Measurements from ENCODE around the gene SERPINA12.
"Not testable (repeated sequence)": the region's sequence is repeated elsewhere in the genome, so short reads cannot be mapped to it uniquely, and the experiment has no call there.

Gene SERPINA12

DNA sequence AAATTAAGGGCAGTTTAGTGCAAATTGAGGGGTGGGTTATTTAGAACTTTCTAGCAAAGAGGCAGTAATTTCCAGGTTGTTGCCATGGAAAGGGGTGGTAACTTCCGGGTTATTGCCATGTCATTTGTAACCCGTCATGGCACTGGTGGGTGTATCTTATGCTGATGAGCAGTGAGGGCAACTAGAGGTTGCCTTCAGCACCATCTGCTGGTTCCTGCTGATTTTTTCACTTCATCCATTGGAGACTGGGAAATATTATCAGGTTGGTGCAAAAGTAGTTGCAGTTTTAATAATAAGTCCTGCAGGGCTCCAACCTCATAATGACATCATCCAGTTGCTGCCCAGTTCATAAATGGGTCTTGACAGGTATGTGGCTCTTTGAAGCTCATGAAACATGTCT lies 27.6 kb upstream of the SERPINA12 start:
- DNase-seq, result no peak

DNA sequence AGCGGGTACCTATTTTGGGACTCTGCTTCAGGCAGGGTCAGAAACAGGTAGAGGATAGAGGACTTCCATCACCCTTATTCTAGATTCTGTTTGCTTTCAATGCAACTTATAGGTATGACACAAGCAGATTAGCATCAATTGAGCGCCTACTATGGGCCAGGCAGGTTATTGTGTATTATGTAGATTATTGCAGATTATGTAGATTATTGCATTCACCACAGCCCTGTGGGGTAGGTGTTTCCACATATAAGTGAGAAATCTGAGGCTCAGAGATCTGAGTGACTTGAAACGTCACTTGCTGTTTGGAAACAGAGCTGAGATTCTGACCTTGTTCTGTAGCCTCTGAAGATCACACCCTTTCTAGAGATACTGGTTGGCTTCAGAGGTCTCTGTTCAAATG lies 26.2 kb upstream of the SERPINA12 start:
- DNase-seq, result no peak

DNA sequence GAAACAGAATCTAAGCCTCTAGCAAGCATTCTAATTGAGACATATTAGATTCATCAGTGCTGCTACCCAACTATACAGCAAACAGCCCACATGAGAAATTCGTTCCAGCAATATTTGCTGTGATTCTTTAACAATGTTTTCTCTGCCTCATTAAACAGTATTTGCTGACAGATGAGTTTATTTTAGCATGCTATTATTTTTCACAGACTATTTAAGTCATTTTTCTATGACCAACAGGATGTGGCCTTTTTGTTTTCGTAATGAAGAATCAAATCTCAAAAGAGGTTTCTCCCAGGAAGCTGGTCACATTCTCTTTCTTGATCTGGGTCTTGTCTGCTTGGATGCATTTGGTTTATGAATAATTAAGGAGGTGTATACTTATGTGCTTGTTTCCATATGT lies 23.2 kb upstream of the SERPINA12 start:
- DNase-seq, result no peak

DNA sequence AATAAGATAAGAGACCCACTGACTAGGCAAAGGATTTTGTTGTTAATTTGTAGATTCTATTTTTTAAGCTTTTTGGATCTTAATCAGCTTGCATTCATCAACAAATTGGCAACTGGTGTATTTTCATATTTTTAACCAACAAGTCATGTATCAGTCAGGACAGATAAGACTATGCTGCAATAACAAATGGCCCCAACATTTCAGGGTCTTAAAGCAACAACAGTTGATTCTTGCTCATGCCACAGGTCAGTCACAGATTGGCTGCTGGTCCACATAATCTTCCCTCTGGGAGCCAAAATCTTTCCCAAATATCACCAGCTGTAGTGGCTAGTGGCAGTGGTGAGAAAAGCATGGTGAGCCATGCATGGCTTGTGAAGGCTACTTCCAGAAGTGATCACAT lies 21.9 kb upstream of the SERPINA12 start:
- DNase-seq, result no peak

DNA sequence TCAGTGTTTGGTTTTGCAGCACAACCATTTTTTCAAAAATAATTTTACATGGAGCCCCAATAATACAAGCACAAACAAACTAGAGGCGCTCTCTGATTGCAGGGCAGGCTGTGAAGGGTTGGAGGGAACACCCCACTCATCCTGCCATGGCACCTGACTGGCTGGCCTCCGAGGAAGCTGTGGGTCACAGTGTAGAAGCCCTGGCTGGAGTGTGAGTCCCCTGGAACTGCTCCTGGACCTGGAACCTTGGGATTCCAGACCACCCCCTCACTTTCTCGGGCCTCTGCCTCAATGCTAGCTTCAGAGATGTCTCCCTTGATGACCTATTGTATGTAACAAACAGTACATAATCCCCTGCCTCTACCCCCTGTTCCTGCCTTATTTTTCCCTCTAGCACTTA lies 14.8 kb upstream of the SERPINA12 start:
- DNase-seq, result no peak

DNA sequence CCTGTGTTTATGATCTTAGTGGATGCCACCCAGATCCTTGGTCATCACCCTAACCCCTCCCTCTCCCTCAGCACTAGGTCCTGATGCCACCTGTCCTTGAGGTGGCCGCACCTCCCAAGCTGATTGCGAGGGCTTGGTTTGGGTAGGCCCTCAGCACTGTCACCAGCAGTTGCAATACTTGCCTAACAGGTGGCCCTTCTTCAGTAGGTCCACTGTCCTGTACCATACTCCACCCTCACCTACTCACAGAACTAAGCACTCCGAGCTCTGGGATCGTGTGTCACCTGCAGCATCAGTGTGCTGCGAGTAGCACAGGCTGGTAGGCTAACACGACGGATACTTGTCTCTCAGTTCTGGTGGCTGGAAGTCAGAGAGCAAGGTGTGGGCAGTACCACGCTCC lies 14.0 kb upstream of the SERPINA12 start:
- DNase-seq, result no peak

DNA sequence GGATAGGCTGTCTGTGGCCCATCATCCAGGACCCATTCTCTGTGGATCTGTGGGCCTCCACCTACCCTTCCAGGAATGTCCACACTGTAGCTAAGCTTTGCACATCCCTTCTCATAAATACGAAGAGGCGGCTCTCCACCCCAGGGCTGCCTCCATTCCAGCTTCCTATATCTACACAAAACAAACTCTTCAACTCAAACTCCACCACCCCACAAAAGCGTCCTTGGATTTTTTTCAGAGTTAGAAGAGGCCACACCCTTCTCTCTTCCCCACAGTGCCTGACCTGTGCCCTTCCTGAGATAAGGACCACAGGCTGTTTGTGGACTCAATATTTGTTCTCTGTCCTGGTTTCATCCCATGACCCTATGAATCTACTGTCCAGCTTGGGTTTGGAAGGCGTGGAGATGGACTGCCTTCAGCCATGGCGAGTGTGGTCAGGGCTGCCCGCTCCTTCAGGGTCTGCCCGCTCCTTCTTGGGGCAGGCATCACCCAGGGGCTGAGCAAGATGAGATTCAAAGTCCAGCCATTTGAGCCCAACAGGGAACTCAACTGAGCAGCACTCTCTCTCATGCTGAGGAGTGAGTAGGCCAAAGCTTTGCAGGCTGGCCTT lies 13.0 kb upstream of the SERPINA12 start:
- DNase-seq, result no peak

DNA sequence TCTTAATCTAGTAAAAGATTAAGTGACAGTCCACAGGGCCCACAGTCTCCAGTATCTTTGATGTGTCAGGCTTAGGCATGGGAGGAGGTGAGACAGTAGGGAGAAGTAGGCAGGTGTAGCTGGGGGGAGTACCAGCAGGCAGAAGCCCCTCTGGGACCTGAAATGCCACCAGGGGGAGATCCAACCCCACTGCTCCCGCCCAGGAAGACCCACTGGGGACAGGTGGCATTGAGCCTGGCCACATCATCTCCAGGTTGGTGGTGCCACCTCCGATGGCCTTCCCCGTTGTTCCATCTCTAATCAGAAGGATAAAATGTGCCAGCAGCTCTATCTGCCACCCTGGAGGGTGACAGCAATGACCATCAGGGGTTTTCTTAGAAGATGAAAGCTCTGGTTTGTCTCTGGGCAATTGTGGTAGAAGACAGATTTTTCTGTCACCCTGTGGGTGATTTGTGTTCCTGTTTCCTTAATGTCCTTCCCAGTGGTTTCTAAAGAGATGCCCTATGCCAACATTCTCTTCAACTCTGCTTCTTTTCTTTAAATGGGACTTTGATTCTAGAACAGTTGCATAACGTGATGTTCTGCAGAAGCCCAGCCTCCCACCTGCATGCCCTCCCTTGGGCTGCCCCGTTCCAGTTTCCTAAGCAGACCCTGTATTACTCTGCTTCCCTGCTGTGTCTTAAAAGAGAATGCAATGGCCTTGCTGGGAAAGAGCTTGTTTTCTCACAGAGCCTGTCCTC lies 12.3 kb upstream of the SERPINA12 start:
- no peak for DNase-seq

DNA sequence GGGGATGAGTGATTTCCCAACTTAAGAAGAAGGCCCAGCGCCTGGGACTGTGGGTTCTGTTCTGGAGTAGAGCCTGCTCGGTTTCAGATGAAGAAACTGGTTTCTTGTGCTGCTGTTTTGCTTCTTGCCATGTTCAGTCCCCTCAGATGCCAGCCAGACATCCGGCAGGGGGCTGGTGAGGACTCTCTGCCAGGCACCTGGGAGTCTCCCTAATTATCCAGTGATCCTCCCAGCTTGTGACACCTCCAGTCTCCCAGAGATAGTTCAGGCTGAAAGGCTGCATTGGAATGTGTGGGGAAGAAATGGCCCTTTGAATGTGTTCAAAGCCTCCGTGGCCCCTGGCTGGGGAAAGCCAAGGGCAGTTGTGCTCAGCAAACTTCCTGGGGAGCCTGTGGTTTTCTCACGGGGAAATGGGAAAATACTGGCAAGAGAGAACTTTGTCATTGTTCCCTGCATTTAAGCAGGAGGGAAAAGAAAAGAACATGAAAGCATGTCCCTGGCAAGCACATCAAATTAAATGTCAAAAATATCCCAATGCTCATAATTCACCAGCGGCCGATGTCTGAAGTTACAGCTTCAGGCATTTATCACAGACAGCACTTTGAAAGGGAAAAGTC lies 8.5 kb upstream of the SERPINA12 start:
- no peak for DNase-seq

DNA sequence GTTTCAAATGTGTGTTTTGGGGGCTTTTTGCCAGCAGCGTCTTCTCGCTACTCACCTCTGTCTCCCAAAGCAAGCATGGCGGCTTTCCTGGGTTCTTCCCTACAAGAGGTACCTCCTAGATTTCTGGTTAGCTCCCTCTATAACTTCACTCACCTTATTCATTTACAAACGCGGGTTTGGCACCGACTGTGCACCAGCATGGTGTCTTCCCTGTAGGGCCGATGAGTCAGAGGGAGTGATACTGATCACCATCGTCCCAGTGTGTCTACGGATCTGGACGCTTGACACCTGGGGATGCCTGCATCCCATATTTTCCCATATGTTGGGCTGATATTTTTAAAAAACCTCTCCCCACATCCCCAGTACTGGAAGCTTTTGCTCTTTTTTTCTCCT lies 8.0 kb upstream of the SERPINA12 start:
- no peak for DNase-seq

DNA sequence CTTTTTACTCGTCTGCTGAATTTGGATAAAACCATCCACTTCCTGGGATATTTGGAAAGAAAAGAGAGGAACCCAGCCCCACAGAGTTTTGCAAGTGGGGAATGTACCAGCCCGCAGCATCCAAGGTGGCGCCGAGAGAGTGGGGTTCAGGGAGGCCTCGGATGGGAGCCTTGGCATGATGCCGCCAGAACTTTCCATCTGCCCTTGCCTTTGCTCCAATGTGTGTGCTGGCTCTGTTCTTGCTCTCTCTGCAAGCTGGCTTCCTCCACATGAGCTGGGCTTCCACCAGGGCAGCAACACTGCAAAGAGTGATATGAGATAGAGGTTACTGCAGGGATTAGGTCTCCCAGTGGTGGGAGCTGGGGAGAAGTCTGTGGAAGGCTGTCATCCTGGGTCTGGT lies 6.6 kb upstream of the SERPINA12 start:
- DNase-seq, result no peak

DNA sequence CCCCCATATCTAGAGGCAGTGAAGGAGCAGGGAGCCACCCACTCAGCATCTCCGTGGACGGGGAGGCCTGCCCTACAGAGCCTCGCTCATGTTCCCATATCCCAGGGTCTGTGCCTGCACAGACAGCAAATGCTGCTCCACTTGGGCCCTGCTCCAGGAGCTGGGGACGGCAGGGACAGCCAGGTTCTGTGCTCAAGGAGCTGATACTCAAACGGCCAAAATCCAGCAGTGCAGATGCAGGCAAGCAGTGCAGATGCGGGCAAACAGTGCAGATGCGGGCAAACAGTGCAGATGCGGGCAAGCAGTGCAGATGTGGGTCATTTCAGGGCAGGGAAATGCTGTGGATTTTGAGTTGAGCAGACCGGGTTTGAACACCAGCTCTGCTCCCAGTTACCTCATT lies 6.2 kb upstream of the SERPINA12 start:
- DNase-seq, result no peak

DNA sequence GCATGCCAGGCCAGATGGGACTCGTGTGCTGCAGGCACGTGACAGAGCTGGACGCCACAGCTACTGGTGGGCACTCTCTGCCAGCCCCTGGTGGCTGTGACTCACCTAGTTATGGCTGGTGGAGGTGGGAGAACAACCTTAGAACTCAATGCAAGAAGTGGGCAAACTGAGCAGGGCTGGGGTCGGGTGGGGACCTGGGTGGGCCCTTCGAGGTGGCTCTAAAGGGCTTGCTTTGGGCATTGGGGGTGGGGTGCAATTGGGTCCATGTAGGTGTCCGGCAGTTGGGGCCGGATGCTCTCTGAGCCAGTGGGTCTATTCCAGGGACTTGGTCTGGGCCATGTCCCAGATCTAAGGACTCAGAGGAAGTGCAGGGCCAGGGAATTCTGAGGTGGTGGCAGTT lies 5.1 kb upstream of the SERPINA12 start:
- DNase-seq, result no peak

DNA sequence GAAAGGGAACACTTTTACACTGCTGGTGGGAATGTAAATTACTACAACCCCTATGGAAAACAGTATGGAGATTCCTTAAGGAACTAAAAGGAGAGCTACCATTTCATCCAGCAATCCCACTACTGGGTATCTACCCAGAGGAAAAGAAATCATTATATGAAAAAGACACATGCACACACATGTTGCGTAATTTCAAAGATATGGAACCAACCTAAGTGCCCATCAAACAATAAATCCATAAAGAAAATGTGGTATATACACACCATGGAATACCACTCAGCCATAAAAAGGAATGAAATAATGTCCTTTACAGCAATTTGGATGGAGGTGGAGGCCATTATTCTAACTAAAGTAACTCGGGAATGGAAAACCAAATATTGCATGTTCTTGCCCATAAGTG lies 1.2 kb upstream of the SERPINA12 start:
- DNase-seq, result not testable (repeated sequence)

DNA sequence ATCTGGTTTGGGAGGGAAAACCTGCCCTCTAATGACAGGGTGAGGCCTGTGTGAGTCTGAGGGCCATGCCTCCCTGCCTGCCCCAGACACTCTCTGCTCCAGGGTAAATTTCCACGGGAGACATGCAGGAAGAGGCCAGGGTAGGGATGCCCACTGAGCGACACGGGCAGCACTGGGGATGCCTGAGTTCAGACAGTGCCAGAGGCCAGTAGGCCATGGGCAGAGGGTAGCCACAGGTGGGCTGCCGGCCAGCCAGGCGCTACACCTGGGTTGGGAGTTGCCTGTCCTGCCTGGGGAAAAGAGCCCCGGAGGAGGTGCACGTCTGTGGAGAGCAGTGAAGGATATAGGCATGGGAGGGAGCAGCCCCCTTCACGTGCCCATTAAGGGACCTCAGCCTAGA lies 3.6 kb downstream of the SERPINA12 start:
- DNase-seq, result no peak

DNA sequence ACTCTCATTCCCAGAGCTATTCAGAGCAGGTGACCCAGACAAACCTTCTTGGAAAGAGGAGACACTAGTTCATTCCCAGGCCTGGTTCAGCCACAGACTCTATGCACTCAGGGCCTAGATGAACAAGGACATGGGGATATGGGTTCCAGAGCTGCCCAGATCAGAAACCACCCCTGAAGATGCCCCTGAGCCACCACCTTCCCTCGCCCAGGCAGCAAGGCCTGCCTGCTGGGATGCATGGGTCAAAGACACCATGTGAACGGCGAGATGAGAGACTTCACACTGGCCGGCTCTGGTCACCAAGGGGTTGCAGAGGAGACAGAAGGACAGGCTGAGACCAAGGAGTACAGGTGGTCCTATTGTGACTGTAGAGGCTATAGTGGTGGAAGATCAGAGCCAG lies 4.1 kb downstream of the SERPINA12 start:
- no peak for DNase-seq

DNA sequence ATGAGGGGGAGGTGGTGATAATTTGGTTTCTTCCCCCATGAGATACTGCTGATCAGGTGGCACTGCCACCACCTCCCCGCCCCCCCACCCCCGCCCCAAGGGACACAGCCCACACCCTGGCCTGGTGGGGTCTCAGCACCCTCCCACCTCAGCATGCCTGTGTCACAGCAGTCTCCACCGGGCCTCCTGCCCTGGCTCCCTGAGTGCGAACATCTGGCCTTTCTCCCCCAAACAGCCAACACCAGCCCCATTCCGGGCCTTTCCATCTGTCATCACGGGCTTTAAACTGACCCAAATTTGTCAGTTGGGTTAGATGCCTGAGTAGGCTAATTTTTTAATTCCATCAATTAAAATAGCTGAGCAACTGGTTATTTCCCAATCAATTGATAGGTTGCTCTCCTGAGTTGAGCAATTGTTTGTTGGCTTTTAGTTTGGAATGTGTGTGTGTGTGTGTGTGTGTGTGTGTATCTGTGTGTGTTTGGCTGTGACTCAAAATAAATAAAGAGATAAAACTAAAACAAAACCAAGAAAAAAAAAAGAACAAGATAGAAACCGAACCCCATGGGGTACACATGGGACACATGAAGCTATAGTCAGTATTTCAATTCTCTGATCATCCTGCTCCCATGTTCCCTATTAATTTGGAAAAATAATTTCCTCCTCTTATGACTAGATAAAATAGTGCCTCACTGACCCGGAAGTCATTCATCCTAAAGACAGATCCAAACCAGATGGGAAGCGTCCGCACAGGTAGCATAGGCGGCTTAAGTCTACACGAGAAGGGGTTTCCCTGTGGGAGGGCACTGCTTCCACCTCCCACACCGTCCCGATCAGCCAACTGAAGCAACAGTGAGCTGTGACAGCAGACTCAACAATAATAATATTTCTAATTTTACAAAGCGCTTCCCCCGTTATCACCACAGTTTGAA lies 7.4 kb downstream of the SERPINA12 start:
- DNase-seq, result no peak

DNA sequence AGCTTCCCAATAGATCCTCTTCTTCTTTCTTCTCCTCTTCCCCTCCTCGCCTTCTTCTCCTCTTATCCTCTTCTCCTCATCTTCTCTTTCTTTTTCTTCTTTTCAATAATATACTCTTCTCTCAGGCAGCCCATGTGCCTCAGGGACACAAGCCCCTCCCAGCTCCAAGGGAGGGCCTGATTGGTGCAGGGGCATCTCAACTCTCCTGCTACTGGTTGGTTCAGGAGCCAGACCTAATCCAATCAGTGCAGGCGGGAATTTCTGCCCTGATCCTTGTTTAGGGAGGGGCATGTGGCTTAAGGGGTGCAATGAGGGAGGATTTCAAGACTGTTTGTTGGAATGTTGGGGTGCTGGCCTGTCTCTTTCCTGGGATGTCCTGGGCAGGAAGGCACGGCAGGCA lies 9.0 kb downstream of the SERPINA12 start:
- DNase-seq, result no peak

DNA sequence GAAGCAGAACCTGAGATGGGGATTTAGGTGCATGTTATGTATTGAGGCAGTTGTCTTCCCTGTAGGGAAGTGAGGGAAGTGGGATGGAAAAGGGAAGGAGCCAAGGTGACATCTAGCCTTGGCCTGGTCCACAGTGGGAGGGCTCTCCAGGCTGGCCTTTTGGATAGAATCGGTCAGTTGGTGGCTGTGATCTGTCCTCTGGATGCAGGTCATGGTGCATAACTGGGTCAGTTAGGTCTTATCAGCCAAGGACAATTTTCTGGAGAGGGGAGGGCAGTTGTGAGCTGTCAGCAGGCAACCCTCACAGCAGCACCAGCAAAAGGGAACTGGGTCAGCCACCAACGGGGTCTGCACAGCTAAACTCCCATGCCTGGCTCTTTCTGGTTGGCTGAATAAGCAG lies 9.6 kb downstream of the SERPINA12 start:
- DNase-seq, result no peak

DNA sequence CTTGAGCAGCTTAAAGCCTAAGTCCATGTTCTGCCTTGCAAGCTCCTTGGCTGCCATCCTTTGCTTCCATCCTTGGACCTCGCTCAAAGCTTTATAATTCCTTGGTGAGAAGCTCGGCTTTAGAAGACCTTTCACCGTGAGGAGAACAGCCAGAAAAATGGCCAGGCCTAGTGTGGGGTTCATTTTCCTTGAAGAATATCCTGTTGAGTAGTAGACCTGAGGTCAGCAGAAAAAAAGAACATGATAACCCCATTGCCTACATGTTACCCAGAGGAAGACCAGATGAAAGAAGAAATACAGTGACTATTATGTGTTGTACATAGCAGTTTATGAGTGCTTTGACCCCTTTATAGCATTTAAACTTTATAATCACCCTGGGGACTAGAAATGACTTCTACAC lies 11.1 kb downstream of the SERPINA12 start:
- no peak for DNase-seq

DNA sequence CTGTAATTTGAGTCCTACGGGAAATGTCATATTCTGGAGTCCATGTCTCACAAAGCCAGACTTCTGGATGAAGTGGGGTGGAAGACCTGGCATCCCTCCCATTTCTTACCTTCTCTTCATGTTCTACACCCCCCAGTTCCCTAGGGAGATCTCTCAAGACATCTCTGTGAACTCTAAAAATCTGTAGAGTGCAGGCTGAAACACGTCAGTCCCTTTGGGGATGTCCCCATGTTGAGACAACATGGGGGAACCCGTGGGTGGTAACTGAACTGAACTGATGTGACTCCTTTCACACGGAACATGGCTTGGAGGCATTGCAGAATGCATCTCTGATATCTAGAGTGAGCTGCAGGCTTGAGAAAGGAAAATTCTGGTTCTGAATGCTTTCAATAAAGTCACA lies 15.2 kb downstream of the SERPINA12 start:
- DNase-seq, result no peak

DNA sequence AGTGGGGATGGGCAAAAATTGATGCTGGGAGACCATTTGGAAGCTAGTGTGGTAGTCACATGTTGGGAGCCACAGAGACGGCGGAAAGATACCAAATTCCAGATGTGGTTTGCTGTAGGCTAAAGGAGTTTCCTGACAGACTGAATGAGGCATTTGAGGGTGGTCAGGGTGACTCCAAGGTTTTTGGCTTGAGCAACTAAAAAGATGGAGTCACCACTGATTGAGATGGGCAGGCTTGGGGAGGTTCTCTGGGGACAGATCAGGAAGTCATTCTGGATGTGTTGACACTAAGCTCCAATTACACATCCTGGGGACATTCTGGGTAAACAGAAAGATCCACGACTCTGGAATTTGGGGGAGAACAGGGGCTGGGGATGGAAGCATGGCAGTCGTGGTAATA lies 17.8 kb downstream of the SERPINA12 start:
- DNase-seq, result no peak

DNA sequence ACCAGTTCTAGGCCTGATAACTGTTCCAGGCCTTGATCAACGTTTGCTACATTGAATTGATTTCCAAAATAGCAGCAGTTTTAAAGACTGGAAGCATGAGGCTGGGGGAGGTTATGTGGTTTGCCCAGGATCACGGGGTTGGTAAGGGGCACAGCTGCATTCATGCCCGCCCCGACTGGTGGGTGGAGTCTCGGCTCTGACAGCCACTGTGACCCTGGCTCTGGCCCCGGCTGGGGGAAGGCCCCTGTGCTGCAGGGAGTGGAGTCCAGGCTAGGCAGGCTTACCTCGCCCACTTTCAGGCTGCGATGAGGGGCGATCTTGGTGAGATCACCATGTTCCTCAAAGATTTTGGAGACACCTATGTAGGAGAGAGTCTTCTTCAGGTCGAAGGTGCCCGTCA lies 19.9 kb downstream of the SERPINA12 start:
- no peak for DNase-seq
